Measurements from ENCODE around the gene ELF4. TPM values are rescaled to one million over a fixed set of nuclear protein-coding genes. Genes with fewer than 3 reads are reported as not detected.

The ELF4 gene
- total RNA-seq, 1 experiment from 2014 or later, result 0.81 TPM

DNA sequence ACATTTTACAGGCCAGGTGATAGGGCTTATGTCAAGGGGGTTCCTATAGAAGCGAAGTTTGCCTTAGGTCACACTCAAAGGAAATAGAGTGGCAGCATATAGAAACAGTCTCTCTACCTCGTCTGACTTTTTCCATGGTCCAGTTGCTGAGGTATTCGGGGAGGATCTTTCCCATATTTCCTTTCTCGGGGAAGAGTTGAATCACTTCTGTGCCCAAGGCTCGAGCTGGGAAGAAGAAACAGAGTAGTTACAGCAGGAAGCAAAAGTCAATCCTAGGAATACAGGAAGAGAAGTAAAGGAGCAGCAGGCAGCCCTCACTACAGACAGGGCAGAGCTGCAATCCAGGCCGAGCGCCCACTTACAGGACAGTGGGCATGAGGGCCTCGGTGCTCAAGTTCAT, 26.7 kb upstream of the ELF4 start:
- no peak for DNase-seq
- Histone ChIP-seq H3K18ac (ENCODE audit: insufficient read length, low read depth, low read length) (no peak overlapping the region), H3K14ac (ENCODE audit: insufficient read depth, low read length) (no peak overlapping the region), H3K27ac (ENCODE audit: insufficient read length, low read depth, low read length) (no peak overlapping the region), H3K4me2 (ENCODE audit: insufficient read depth, insufficient read length, low read length) (no peak overlapping the region), H2BK12ac (ENCODE audit: insufficient read length, low read depth, low read length) (no peak overlapping the region), H2BK120ac (ENCODE audit: low read depth, low read length, poor library complexity, severe bottlenecking) (no peak overlapping the region), H3K23me2 (ENCODE audit: insufficient read length, low read depth, low read length, poor library complexity, severe bottlenecking) (no peaks in the 10 kb centered on the region), H4K91ac (ENCODE audit: insufficient read length, low read depth, low read length) (no peak overlapping the region), H3K9me3 (ENCODE audit: control insufficient read depth, low read depth, low read length) (peaks cover 20% of the 10 kb centered on the region), H2BK15ac (ENCODE audit: low read depth, low read length) (no peak overlapping the region), H2AK5ac (ENCODE audit: insufficient read length, low read length) (no peak overlapping the region), H3K4ac (ENCODE audit: low read depth, low read length) (no peak overlapping the region), H3K56ac (ENCODE audit: insufficient read length, low read depth, low read length) (no peak overlapping the region), H2BK20ac (ENCODE audit: low read depth, low read length, poor library complexity, severe bottlenecking) (no peak overlapping the region), H3K4me1 (ENCODE audit: insufficient read depth, low read length) (no peaks in the 10 kb centered on the region), H4K5ac (ENCODE audit: insufficient read length, low read depth, low read length) (no peak overlapping the region), H2AFZ (ENCODE audit: low read length) (no peak overlapping the region), H4K8ac (replicated peaks; ENCODE audit: insufficient read length, low read depth, low read length) (no peak overlapping the region), H3K9ac (ENCODE audit: extremely low read depth, insufficient read length, low read length) (no peak overlapping the region), H3K79me2 (ENCODE audit: insufficient read depth, low read length) (no peaks in the 10 kb centered on the region), H3K79me1 (ENCODE audit: insufficient read depth, low read depth, low read length, poor library complexity, severe bottlenecking) (no peaks in the 10 kb centered on the region), H3K27me3 (ENCODE audit: insufficient read depth, low read length) (no peaks in the 10 kb centered on the region), H2BK5ac (ENCODE audit: insufficient read length, low read length) (no peak overlapping the region), H4K20me1 (ENCODE audit: control insufficient read depth, insufficient read depth, insufficient read length) (no peaks in the 10 kb centered on the region), H3T11ph (ENCODE audit: low read length) (no peak overlapping the region), H3K23ac (ENCODE audit: insufficient read length, low read depth, low read length) (no peak overlapping the region)
- TF ChIP-seq, protein P1, sequence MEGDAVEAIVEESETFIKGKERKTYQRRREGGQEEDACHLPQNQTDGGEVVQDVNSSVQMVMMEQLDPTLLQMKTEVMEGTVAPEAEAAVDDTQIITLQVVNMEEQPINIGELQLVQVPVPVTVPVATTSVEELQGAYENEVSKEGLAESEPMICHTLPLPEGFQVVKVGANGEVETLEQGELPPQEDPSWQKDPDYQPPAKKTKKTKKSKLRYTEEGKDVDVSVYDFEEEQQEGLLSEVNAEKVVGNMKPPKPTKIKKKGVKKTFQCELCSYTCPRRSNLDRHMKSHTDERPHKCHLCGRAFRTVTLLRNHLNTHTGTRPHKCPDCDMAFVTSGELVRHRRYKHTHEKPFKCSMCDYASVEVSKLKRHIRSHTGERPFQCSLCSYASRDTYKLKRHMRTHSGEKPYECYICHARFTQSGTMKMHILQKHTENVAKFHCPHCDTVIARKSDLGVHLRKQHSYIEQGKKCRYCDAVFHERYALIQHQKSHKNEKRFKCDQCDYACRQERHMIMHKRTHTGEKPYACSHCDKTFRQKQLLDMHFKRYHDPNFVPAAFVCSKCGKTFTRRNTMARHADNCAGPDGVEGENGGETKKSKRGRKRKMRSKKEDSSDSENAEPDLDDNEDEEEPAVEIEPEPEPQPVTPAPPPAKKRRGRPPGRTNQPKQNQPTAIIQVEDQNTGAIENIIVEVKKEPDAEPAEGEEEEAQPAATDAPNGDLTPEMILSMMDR (conservative IDR thresholded peaks at IDR 0.05), result no peak
- Mint-ChIP-seq H3K36me3 (ENCODE audit: insufficient read depth in 1 of 3, low read depth in 3 of 3) (peaks cover 24 to 67% (median 44%) of the 10 kb centered on the region in 3 experiments; a peak in 6 of 7 replicates), H3K27ac (no peak overlapping the region), H3K4me3 (no peak overlapping the region), H3K9me3 (peaks cover 0 to 64% of the 10 kb centered on the region in 2 experiments; a peak in 2 of 5 replicates), H3K27me3 (ENCODE audit: low read depth) (peaks cover 18% of the 10 kb centered on the region), H3K4me1 (peaks cover 6 to 13% of the 10 kb centered on the region in 2 experiments)
- WGBS (ENCODE audit: extremely low coverage, insufficient read length, low lambda C conversion rate), result no CpG with 5 or more reads among the region's 8 CpGs

All from H9 (cell line).